Fibroblast of lung (primary cell): ENCODE data around the gene APBA2. TPM values are rescaled to one million over a fixed set of nuclear protein-coding genes. Genes with fewer than 3 reads are reported as not detected.
A peak's percentile ranks its signal among the peaks of the same experiment; 100 is the strongest.

Experiments used
- DNase-seq, 2 donors: peaks; one replicate each; pipeline versions ENCODE4 v3.0.0 to v3.0.0-alpha.2; 2010; ENCODE audit warnings: low read depth in 2 of 2
- H2AFZ ChIP-seq: 2 replicates; pipeline ENCODE4 v1.5.1; 2012; ENCODE audit warnings: low read length, control low read depth, inconsistent platforms
- H3K27ac ChIP-seq: 2 replicates; pipeline ENCODE4 v1.5.1; 2011; ENCODE audit warnings: low read length, control low read depth; ENCODE audit not compliant: insufficient read depth
- H3K27me3 ChIP-seq: 2 replicates; pipeline ENCODE4 v1.5.1; 2011; ENCODE audit warnings: mild to moderate bottlenecking, low read length; ENCODE audit not compliant: control insufficient read depth, insufficient read depth
- H3K36me3 ChIP-seq: 2 replicates; pipeline ENCODE4 v1.5.1; 2011; ENCODE audit warnings: low read length; ENCODE audit not compliant: control insufficient read depth, insufficient read depth
- H3K4me1 ChIP-seq: 2 replicates; pipeline ENCODE4 v1.5.1; 2011; ENCODE audit warnings: low read length; ENCODE audit not compliant: control insufficient read depth, insufficient read depth; ENCODE audit errors: extremely low read depth
- H3K4me2 ChIP-seq: 2 replicates; pipeline ENCODE4 v1.5.1; 2011; ENCODE audit warnings: low read length, control low read depth; ENCODE audit not compliant: insufficient read depth; ENCODE audit errors: extremely low read depth
- H3K4me3 ChIP-seq, 4 experiments: fragments of 200-600 bp in 1 of 4; sonication (generic) in 1 of 4; replicated peaks in 1 of 4; 2 replicates each; pipeline ENCODE4 v1.5.1; 2011 to 2016; ENCODE audit warnings: low read length in 4 of 4, low read depth in 3 of 4, mild to moderate bottlenecking in 3 of 4, control low read depth in 2 of 4, inconsistent platforms in 1 of 4, mixed read lengths in 1 of 4; ENCODE audit not compliant: insufficient read depth in 1 of 4; ENCODE audit errors: control extremely low read depth in 1 of 4
- H3K79me2 ChIP-seq: 2 replicates; pipeline ENCODE4 v1.5.1; 2012; ENCODE audit warnings: mild to moderate bottlenecking, low read length, inconsistent platforms; ENCODE audit not compliant: control insufficient read depth, insufficient read depth
- H3K9ac ChIP-seq: 2 replicates; pipeline ENCODE4 v1.5.1; 2011; ENCODE audit warnings: mild to moderate bottlenecking, low read length, control low read depth; ENCODE audit not compliant: insufficient read depth
- H3K9me3 ChIP-seq: 2 replicates; pipeline ENCODE4 v1.5.1; 2012; ENCODE audit warnings: low read depth, low read length; ENCODE audit not compliant: control insufficient read depth, insufficient read depth
- H4K20me1 ChIP-seq: 2 replicates; pipeline ENCODE4 v1.5.1; 2011; ENCODE audit warnings: low read length; ENCODE audit not compliant: control insufficient read depth, insufficient read depth; ENCODE audit errors: extremely low read depth
- EZH2 ChIP-seq: IDR thresholded peaks from 2 replicates; pipeline ENCODE4 v1.5.1; 2012; ENCODE audit warnings: low read length, control low read depth, mild to moderate bottlenecking; ENCODE audit errors: missing control alignments
- polyA plus RNA-seq, 2 donors: library from polyadenylated mRNA; depleted of rRNA in 1 of 2; stranded (reverse) in 1 of 2; unstranded in 1 of 2; fragments of >200 nt; gene quantifications; 2 replicates each; pipeline ENCODE4 v1.2.1, GENCODE V29; 2011 to 2012; ENCODE audit warnings: missing spikeins in 1 of 2
- total RNA-seq: library from RNA; depleted of rRNA; stranded (reverse); fragments of >200 nt; gene quantifications from 2 replicates; pipeline ENCODE4 v1.2.1, GENCODE V29; 2014
- TF ChIP-seq, protein P1 (sequence below), 2 donors: IDR thresholded peaks in 1 of 2; conservative IDR thresholded peaks in 1 of 2; 1 replicate in 1 of 2; 2 replicates in 1 of 2; pipeline ENCODE4 v1.5.1; 2011 to 2012; ENCODE audit warnings: low read length in 2 of 2, control low read depth in 1 of 2, inconsistent platforms in 1 of 2, low read depth in 1 of 2, mild to moderate bottlenecking in 1 of 2

APBA2 gene
- total and polyA plus RNA-seq, 2 donors (not counting 1 experiment from before 2014, with no cell fraction given), result 9.5 to 20.3 TPM

DNA sequence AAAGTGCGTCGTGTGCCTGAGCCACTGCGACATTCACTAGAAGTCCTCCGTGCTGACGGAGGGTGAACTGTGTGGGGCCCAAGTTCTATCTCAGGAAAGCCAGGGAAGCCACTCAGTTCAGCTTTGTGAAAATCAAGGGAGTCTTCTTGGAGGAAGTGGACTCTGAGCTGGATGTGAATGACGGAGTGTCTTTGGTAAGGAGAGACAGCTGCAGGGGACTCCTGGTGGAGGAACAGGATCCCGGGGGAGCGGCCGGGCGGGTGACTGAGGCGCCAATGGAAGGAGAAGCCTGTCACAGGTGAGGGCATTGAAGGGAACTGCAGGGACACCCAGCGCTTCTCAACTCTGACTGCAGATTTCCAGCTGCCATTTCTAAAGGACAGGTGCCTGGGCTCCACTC lies 75.6 kb downstream of the APBA2 start:
- H4K20me1 ChIP-seq, result no peaks in the 10 kb centered on the region
- H3K27ac ChIP-seq, result no peak overlapping the region
- H3K9ac ChIP-seq, result no peak overlapping the region
- H3K36me3 ChIP-seq, result no peaks in the 10 kb centered on the region
- H3K4me1 ChIP-seq, result no peaks in the 10 kb centered on the region
- no peaks in the 10 kb centered on the region for H3K9me3 ChIP-seq
- DNase-seq, result no peak
- TF ChIP-seq, protein P1, sequence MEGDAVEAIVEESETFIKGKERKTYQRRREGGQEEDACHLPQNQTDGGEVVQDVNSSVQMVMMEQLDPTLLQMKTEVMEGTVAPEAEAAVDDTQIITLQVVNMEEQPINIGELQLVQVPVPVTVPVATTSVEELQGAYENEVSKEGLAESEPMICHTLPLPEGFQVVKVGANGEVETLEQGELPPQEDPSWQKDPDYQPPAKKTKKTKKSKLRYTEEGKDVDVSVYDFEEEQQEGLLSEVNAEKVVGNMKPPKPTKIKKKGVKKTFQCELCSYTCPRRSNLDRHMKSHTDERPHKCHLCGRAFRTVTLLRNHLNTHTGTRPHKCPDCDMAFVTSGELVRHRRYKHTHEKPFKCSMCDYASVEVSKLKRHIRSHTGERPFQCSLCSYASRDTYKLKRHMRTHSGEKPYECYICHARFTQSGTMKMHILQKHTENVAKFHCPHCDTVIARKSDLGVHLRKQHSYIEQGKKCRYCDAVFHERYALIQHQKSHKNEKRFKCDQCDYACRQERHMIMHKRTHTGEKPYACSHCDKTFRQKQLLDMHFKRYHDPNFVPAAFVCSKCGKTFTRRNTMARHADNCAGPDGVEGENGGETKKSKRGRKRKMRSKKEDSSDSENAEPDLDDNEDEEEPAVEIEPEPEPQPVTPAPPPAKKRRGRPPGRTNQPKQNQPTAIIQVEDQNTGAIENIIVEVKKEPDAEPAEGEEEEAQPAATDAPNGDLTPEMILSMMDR (conservative IDR thresholded peaks at IDR 0.05 in 1 of 2, IDR thresholded peaks at IDR 0.05 in 1 of 2; ENCODE audit: low read depth in 1 of 2, low read length in 2 of 2), result no peak
- TF ChIP-seq EZH2, result no peak
- no peak overlapping the region for H3K4me3 ChIP-seq
- no peak overlapping the region for H2AFZ ChIP-seq
- H3K4me2 ChIP-seq, result no peak overlapping the region
- H3K79me2 ChIP-seq, result no peaks in the 10 kb centered on the region
- no peaks in the 10 kb centered on the region for H3K27me3 ChIP-seq

DNA sequence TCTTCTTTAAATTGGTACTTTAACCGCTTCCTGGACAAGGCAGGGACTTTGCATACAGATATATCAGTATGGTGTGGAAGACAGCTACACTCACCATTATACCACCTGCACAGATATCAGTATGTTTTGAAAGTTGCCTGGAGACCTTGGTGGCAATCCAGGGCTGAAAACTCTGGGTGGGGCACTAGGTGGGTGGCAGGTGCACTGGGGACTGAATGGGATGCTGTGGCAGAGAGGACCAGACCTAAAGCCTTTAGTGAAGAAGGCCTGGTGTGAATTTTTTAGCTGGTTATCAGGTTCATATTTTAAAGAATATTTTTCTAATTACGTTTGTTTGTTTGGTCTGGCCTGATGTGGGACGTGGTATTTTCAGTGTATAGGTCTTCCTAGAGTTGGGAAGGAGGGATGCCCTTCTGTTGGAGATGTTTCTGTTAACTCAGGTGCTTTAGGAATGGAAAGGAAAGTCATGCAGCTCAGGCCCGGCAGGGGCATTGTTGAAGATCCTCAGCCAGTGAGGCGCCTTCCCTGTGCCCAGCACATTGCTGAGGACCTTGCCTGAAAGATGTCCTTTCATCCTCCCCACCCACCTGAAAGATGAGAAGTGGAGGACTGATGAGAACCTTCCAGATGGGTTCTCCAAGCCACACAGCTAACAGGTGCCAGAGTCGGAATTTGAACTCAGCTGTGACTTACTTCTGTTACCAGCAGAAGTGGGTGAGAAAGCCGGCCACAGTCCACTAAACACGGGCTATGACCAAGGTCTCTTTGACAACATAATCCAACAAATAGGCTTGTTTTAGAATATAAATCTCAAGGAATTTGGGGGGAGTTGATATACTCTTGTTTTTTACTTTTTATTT lies 77.3 kb downstream of the APBA2 start:
- no peak overlapping the region for H3K4me3 ChIP-seq
- no peaks in the 10 kb centered on the region for H3K9me3 ChIP-seq
- H3K4me2 ChIP-seq, result no peak overlapping the region
- no peaks in the 10 kb centered on the region for H4K20me1 ChIP-seq
- no peak overlapping the region for H3K27ac ChIP-seq
- TF ChIP-seq, protein P1 (conservative IDR thresholded peaks at IDR 0.05 in 1 of 2, IDR thresholded peaks at IDR 0.05 in 1 of 2; ENCODE audit: low read depth in 1 of 2, low read length in 2 of 2), result no peak
- no peak for TF ChIP-seq EZH2
- no peaks in the 10 kb centered on the region for H3K79me2 ChIP-seq
- no peaks in the 10 kb centered on the region for H3K36me3 ChIP-seq
- no peaks in the 10 kb centered on the region for H3K27me3 ChIP-seq
- DNase-seq, result peak in 1 of 2 donors; percentile 67
- H2AFZ ChIP-seq, result no peak overlapping the region
- no peak overlapping the region for H3K9ac ChIP-seq
- no peaks in the 10 kb centered on the region for H3K4me1 ChIP-seq

GRCh38 chr15:28963711-28964081 lies 77.9 kb downstream of the APBA2 start:
- H2AFZ ChIP-seq, result no peak overlapping the region
- H3K27ac ChIP-seq, result no peak overlapping the region
- no peaks in the 10 kb centered on the region for H3K79me2 ChIP-seq
- no peaks in the 10 kb centered on the region for H4K20me1 ChIP-seq
- H3K4me2 ChIP-seq, result no peak overlapping the region
- no peaks in the 10 kb centered on the region for H3K4me1 ChIP-seq
- TF ChIP-seq, protein P1 (conservative IDR thresholded peaks at IDR 0.05 in 1 of 2, IDR thresholded peaks at IDR 0.05 in 1 of 2; ENCODE audit: low read depth in 1 of 2, low read length in 2 of 2), result no peak
- no peak for TF ChIP-seq EZH2
- no peak overlapping the region for H3K9ac ChIP-seq
- H3K4me3 ChIP-seq, result no peak overlapping the region
- DNase-seq, result no peak
- no peaks in the 10 kb centered on the region for H3K9me3 ChIP-seq
- no peaks in the 10 kb centered on the region for H3K36me3 ChIP-seq
- H3K27me3 ChIP-seq, result no peaks in the 10 kb centered on the region
